ENCODE data around the gene KLF5.
"Not testable (repeated sequence)": the region's sequence is repeated elsewhere in the genome, so short reads cannot be mapped to it uniquely, and the experiment has no call there.

KLF5 gene

DNA sequence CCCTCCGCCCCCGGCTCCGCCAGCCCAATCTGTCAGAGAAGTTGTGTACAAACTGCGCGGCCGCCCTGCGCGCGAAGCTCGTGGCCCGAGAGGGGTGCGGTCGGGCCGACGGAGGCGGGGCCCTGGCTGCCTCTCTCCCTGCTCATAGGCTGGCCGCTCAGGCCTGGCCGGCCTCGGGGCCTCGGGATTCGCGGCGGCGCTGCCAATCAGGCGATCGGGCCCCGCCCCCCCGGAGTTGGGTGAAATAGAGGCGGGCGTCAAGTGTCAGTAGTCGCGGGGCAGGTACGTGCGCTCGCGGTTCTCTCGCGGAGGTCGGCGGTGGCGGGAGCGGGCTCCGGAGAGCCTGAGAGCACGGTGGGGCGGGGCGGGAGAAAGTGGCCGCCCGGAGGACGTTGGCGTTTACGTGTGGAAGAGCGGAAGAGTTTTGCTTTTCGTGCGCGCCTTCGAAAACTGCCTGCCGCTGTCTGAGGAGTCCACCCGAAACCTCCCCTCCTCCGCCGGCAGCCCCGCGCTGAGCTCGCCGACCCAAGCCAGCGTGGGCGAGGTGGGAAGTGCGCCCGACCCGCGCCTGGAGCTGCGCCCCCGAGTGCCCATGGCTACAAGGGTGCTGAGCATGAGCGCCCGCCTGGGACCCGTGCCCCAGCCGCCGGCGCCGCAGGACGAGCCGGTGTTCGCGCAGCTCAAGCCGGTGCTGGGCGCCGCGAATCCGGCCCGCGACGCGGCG is at the start of gene KLF5:
Gene KLF5 (plus strand): TSS at position 270 of the 724 bp plus-strand sequence. CDS start 323 bp downstream, at position 593.
- DNase-seq = peak; percentile 80

DNA sequence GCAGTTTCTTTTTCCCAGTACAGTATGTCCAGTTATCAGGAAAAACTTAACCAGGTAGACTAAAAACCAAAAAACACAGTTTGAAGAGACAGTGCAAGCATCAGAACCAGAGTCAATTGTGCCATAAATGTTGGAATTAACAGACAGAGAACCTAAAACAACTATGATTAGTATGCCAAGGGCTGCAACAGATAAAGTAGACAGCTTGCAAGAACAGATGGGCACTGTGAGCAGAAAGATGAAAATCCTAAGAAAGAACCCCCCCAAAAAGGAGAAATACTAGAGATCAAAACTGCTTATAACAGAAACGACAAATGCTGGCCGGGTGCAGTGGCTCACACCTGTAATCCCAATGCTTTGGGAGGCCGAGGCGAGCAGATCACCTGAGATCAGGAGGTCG is 47.1 kb upstream of the KLF5 start:
- no peak for DNase-seq

DNA sequence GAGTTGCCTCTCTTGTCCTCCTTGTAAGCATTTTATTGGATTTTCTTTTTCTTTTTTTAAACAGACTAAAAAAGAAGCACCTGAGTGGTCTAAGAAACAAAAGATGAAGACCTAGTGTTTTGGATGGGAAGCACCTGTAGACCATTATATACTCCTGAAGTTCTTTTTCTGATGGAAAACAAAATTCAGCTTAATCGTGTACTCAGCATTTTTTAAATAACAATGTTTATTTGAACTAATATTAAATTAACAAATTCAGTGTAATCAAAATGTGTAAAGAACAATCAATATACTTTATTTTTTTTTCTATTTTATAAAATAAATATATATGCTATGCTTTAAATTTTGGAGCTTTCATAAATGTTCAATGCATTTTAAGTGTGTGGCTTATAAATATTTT is 43.0 kb upstream of the KLF5 start:
- no peak for DNase-seq

DNA sequence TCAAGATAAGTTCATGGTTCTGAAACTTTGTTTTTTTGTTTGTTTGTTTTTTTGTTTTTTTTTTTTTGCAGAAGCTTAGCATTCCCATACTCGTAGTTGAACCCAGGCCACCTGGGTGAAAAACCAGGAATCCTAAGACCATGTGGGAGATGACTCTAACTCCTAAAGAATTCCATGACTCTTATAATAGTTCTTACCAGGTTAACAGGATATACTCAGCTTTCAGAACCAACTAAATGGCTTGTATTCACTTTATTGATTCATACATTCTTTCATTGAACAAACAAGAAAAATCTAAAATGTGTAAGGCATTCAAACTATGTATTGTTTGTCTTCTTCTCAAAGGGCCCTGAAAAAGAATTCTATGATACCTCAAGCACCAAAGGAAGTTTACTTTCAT is 40.5 kb upstream of the KLF5 start:
- no peak for DNase-seq

DNA sequence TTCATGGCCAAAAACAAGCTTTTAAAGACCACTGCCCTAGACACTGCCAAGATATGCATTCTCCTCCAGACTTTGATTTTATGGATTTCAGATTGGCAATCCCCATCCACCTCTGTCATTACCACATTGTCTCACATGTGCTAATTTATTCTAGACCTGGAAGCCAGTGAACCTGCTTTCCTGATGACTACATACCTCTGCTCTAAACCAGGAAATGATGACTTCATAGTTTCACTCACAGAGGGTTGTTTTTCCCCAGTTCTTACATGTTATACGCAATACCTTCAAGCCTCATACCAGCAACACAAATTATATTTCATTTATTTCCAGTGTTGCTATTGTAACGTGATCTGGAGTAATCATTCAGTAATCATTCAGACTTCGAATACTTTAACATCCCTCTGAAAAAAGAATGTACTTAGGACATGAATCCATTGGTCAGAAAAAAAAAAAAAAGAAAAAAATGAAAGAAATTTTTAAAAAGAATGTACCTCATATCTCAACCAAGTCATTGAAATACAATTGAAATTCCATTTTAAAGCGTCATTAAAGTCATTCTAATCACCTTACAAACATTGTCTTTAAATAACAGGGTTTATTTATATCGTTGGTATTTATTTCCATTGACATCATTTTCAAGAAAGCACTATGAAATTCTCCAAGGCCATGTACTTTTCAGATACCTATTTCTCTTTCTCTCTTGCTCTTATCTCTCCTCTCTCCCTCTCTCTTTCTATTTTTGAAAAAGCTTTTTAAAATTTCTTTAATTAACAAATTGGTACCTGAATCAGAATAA is 33.4 kb upstream of the KLF5 start:
- DNase-seq = no peak

DNA sequence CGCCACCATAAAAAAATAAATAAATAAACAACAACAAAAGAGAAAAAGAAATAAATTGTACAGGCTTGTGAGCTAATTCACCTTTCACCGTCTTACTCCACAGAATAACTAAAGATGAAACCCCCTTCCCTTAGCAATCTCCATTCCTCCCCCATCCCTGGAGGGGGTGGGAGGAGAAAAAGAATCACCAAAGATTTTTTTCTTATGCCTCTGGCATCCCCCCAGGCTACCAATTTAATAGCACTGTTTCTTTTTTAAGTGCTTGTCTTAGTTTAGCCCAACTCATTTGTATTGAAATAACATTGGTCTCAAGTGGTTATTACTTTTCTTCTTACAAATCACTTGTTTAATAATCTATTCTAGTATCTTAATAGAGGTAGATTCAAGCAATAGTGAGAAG is 23.9 kb upstream of the KLF5 start:
- DNase-seq = no peak

DNA sequence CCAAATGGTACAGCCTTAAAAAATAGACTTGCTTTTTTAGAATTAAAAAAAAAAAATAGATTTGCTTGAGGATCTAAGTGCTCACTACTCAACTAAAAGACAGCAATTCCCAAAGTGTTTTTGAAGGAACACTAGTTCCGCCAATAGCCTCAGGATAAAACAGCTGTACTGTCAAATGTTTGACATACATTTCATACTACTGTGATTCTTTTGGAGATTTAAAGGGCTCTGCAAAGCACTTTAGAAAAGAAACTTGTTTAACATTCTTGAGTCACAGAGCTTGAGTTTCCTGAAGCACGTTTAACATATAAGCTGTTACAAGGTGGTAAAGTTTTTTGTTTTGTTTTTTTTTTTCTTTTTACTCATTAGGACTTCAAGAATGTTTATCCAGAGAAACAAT is 23.1 kb upstream of the KLF5 start:
- no peak for DNase-seq

DNA sequence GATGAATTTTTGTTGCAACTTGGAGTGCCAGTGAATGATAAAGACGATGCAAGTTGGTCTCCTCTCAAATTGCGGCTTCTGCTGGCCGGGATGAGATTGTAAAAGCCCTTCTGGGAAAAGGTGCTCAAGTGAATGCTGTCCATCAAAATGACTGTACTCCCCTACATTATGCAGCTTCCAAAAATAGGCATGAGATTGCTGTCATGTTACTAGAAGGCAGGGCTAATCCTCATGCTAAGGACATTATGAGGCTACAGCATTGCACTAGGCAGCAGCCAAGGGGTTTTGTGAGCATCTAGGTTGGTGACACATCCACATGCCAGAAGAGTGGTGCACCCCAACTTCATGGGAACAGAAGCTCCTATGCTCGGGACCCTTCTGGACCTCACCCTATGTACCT is 22.2 kb upstream of the KLF5 start:
- no peak for DNase-seq

DNA sequence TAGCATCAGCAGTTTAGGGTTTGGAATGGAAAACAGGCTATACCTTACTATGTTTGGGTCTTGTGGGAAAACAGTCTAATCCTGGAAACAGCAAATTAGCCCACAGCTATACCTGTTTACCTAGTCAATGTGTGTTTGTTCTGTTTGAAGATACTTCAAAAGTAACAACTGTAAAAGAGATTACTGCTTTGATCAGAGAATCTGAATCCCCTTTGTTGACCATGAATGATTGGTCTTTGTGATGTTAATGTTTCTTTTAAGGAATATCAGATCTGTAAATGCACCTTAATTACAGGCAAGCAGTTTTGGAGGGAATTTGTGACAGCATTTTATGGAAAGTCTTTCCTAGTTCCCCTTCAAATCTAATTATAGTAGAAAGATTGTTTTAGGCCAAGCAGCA is 20.7 kb upstream of the KLF5 start:
- DNase-seq = no peak

DNA sequence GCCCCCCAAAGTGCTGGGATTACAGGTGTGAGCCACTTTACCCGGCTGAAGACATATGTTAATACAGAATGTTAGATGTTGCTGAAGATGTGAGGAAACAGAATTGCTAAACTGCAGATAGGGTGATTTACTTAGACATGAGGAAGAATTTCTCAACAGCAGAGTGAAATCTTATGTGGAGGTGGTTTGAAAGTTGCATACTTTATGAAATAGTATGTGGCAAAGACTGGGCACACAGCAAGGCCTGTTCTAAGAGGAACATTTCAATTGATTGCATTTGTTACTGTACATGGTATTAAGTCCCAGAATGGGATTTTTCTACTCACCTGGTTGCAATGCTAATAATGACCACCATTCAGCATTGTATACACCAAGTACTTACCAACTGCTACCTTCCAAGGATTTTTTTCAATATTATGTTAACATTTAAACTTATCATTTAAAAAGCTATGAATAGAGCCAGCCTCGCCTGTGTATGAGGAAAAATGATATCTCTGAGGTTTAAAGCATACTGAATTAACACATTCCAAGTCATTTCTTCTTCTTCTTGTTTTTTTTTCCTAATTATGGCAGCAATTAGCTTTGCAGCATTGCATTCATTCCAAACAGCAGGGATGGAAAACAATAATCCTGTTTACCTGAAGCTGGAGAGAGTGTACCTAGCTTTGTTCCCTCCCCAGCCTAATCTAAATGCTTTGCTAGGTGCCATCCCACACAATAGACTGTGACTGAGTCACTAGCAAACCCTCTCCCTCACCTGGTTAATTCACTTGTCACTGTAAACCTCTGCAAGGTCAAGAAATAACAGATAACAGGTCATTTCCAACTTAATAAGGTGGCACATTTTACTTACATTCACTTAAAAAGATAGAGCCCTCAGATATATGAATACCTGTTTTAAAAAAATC is 19.4 kb upstream of the KLF5 start:
- DNase-seq = no peak

DNA sequence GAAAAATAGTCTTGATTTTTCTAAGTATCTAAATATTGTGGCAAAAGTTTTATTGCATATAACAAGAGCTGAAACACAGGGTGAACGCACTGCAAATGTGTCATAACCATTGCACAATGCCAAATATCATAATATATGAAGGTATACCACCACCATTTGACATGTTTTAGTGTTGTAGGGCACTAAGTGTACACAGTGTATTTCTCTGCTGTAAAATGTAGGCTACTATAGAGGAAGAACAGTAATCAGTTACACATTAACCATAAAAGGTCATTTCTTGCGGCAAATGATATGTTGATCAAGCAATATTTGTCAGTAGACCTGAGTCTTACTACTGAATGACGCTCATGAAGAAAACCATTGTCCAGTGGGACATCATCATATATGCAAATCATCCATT is 18.3 kb upstream of the KLF5 start:
- no peak for DNase-seq

DNA sequence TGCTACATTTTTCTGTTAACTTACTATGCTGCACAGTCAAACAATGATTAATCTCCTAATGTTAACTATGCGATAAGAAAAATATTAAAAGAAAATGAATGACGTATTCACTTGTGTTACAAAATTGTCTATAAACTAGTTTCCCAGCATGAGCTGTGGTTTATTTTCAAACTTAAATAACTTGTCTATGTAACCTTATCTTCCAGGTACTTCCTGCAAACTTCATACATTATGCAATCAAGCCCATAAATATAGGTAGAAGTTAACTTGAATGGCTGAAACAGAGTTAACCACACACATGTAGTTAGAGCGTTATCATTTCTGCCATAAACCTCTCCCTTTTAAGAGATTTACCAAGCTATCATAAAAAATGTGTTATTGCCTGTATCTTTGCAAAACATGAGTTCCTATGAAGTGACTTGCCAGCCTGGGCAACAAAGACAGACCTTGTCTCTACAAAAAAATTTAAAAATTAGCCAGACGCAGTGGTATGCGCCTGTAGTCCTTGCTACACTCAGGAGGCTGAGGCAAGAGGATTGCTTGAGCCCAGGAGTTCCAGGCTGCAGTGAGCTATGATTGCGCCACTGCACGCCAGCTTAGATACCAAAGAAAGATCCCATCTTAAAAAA is 17.7 kb upstream of the KLF5 start:
- no peak for DNase-seq

DNA sequence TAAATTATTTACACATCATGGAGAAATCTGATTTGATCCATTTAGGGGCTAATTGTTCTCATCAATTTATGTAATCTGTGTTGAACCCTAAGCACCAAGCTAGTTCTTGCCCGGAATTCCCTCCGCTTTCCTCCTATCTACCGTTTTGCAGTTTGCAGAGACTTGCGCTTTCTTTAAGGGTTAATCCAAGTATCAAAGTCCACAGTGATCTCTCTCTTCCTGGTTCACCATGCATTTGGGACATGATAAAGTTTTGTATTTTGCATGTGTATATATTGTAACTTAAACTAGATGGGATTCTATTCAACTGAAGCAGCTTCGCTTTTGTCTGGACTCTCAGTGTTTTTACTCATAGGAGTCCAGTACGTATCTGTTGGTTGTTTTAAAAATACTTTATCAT is 13.8 kb upstream of the KLF5 start:
- DNase-seq = no peak

DNA sequence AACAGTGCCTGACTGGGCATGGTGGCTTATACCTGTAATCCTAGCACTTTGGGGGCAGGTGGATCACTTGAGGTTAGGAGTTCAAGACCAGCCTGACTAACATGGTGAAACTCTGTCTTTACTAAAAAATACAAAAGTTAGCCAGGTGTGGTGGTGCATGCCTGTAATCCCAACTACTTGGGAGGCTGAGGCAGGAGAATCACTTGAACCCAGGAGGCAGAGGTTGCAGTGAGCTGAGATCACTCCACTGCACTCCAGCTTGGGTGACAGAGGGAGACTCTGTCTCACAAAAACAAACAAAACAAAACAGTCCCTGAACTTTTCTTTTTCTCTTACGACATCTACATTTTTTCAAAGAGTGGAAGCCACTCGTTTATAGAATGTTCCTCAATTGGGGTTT is 10.2 kb upstream of the KLF5 start:
- DNase-seq = not testable (repeated sequence)

DNA sequence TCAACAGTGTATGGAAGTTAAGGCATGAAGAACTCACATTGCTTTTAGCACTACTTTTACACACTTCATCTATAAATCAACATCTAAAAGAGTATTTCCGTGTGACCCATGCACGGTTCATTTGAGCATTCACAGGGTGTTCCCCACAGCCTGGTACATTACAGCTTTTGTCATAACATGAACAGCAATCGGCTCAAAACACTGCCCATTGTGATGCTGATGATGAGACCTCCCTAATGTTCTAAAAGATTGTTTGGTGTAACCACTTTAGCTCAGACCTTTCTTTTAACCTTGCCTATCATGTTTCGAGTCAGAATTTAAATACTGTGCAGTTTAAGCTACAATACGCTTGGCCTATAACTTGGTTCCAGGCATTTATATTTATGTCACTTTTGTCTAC is 4.1 kb upstream of the KLF5 start:
- no peak for DNase-seq

DNA sequence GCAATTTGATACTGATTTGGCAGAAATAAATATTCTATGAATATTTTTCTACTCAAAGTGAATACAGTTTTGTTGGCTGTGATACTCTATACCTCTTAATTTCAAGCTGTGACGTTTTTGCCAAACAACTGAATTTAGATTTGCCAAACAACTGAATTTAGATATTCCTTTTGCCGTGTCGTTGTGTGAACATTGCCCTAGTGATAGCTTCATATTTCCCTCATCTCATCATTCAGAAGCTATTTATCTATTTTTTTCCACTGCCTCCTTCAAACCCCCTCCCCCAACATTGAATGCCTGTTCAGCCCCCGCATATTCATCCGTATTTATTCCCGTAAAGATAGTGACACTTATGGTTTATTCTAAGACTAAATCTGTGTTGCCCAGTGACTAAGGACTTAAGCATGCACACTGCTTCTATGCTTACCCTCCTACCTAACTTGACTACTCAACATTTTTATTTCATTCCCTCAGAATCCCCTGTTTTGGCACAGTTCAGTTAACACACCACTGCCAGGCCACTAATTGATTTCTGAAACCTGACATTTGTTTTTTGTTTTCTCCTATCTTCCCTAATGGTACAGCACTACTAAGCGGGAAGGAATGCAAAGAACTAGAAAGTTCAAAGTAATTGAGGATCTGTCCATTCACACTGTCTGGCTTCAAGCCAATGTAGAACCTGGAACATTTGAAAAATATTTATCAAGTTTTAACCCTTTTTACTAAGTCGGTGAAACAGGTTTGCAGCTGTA is 2.8 kb upstream of the KLF5 start:
- no peak for DNase-seq

DNA sequence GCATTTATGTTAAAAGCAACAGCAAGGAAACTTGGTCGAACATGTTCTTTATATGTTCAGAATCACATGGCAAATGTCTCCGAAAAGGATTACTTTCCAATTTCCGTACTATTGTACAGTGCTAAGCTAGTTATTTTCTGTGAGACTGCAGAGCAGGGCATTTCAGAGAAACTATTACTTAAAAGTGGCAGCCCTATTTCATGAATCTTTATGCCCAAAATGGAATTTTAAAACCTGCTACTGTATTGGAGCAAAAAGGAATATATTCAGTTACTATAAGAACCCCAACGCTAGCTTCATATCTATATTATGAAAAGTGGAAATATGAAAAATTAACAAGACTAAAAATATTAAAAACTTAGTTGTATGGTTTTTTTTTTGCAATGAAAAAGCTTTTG is 2.2 kb upstream of the KLF5 start:
- DNase-seq = no peak

DNA sequence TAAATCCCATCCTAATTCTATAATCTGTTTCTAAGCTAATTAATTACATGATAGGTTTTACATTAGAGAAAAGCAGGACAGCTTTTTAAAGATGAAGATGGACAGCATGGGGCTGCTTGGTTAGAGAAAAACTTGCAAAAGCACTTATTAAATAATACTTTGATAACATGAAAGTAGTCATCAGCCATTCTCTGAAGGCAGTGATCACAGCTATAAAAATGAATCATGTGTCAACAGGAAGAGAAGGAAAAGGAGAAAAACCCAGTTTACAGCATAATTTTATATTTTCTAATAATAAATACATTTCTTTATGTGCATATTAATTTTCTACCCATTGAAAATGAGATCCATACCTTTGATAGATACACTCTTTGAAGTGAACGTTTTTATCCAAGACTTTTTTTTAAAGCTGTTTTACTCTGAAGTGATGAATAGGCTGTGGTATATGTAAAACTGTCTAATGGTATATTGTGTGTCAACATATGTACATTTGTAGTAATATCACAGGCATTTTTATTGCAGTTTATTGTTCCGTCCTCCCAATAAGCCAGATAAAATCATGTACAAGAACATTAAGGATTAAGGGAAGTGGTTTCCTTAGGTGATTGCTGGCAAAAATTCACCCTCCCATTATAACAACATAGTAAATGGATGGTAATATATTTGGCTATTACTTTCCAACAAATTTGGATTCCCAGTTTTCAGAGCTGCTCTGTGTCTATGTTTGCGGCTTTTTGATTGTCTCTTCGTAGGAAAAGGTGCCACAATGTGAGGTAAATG is 1.3 kb upstream of the KLF5 start:
- no peak for DNase-seq

DNA sequence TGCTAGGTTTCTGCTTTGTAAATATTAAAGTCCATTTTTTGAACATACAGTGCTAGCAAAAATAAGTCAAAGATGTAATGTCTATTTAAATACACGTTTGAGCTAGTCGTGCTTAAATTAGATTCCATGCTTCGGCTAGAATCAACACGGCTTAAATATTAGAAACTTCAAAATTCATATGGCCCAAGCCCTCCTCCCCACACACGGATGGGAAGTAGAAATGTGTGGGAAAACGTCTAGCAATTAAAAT is 816 bp upstream of the KLF5 start:
- no peak for DNase-seq

DNA sequence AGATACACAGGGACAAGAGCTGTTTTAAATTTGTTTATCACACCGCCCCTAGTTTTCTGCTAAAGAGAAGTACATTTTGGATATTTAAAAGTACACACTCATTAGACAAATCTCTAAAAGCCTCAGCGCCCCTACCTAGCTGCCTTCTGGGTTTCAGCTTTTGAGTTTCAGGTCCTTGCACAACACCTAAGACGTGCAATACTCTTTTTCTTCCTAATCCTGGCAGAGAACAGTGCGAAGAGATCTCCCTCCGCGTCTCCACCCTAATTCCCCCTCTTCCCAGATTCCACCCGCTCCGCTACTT is 421 bp upstream of the KLF5 start:
- DNase-seq = no peak

DNA sequence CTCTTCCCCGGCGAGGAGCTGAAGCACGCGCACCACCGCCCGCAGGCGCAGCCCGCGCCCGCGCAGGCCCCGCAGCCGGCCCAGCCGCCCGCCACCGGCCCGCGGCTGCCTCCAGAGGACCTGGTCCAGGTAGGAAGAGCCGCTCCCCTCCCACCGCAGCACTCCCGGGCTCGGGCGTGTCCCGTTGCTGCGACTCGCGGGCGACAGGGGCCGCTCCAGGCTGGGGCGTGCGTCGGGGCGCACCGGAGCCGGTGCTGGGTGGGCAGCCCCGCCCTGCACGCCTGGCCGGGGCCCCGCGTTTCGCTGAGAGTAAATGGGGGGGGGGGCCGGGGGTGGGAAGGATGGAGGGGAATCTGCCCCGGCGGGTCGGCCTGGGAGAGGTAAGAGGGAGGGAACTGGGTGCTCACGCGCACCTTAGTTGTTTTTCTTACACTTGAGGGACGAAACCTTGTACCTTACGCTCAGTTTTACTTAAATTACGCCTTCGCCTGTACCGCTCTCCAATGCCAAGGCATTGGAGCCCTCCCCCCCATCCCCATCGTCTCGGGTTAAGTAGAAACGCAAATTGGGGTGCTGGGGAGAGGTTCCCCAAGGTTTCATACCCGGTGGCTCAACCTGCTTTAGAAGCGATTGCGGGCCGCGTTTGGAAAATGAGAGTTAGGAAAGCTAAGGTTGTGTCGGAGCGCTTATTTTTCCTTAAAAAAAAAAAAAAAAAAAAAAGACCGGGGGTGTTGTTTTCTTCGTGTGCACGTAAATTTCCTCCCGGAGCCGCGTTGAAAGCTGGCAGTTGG is 850 bp downstream of the KLF5 start:
- peak; percentile 10 for DNase-seq

All from NCI-H2107 (cell line).